WTC11 (cell line): ENCODE results near the gene CLTA. TPM values are rescaled to one million over a fixed set of nuclear protein-coding genes. Genes with fewer than 3 reads are reported as not detected.
"Not testable (repeated sequence)": the region's sequence is repeated elsewhere in the genome, so short reads cannot be mapped to it uniquely, and the experiment has no call there.

Experiments
- ATAC-seq: fragments of 200-7000 bp; cut with Tn5 transposase; 2 replicates; pipeline ENCODE4 v1.10.0; 2021; ENCODE audit warnings: mild to moderate bottlenecking, moderate library complexity
- CTCF ChIA-PET: fragments of 300-600 bp; sonication (Branson Sonifier 250); formaldehyde crosslinking; loops from one replicate; lab custom pipeline; 2021; ENCODE audit warnings: antibody characterized with exemption; lab: Charles Lee
- POLR2A ChIA-PET: fragments of 350-600 bp; sonication (Branson Sonifier 250); formaldehyde crosslinking; loops from one replicate; lab custom pipeline; 2021; ENCODE audit warnings: antibody characterized with exemption; lab: Charles Lee
- DNase-seq: peaks from one replicate; pipeline ENCODE4 v3.0.0; 2021; ENCODE audit warnings: low spot score
- H3K27ac Mint-ChIP-seq: 2 replicates; pipeline ENCODE4 v1.8.0; 2021; ENCODE audit warnings: mixed read lengths
- H3K27me3 Mint-ChIP-seq: 2 replicates; pipeline ENCODE4 v1.8.0; 2021; ENCODE audit warnings: low read depth, mild to moderate bottlenecking, moderate library complexity, mixed read lengths
- H3K36me3 Mint-ChIP-seq: 2 replicates; pipeline ENCODE4 v1.8.0; 2021; ENCODE audit warnings: mixed read lengths
- H3K4me1 Mint-ChIP-seq: 2 replicates; pipeline ENCODE4 v1.8.0; 2022; ENCODE audit warnings: mixed read lengths
- H3K4me3 Mint-ChIP-seq: 2 replicates; pipeline ENCODE4 v1.8.0; 2021; ENCODE audit warnings: mild to moderate bottlenecking, moderate library complexity, mixed read lengths
- H3K9me3 Mint-ChIP-seq: 2 replicates; pipeline ENCODE4 v1.8.0; 2021; ENCODE audit warnings: mixed read lengths
- ELF4 ChIP-seq: sonication (generic); formaldehyde crosslinking; IDR thresholded peaks from 2 replicates; pipeline ENCODE4 v1.8.1; 2022; ENCODE audit warnings: low read depth, mild to moderate bottlenecking, moderate library complexity, missing genetic modification reagents
- ETV6 ChIP-seq: sonication (generic); formaldehyde crosslinking; IDR thresholded peaks from 2 replicates; pipeline ENCODE4 v1.8.1; 2022; ENCODE audit warnings: mild to moderate bottlenecking, missing genetic modification reagents
- GABPB1 ChIP-seq: sonication (generic); formaldehyde crosslinking; IDR thresholded peaks from 2 replicates; pipeline ENCODE4 v1.8.1; 2023; ENCODE audit warnings: mild to moderate bottlenecking, missing genetic modification reagents
- HMGA2 ChIP-seq: fragments of 250-450 bp; sonication (Bioruptor Pico); IDR thresholded peaks from 2 replicates; pipeline ENCODE4 v1.4.0; 2021; ENCODE audit warnings: mild to moderate bottlenecking, moderate library complexity
- JUN ChIP-seq: sonication (generic); formaldehyde crosslinking; IDR thresholded peaks from 2 replicates; pipeline ENCODE4 v1.8.0; 2023; ENCODE audit warnings: mild to moderate bottlenecking, missing genetic modification reagents
- NR2C2 ChIP-seq: sonication (generic); formaldehyde crosslinking; IDR thresholded peaks from 2 replicates; pipeline ENCODE4 v1.8.0; 2022; ENCODE audit warnings: mild to moderate bottlenecking, missing genetic modification reagents
- OVOL2 ChIP-seq: fragments of 250-450 bp; sonication (Bioruptor Pico); IDR thresholded peaks from 2 replicates; pipeline ENCODE4 v1.9.0; 2021; ENCODE audit warnings: mild to moderate bottlenecking, borderline replicate concordance
- RORB ChIP-seq: fragments of 250-450 bp; sonication (Bioruptor Pico); IDR thresholded peaks from 2 replicates; pipeline ENCODE4 v1.9.0; 2021; ENCODE audit warnings: mild to moderate bottlenecking
- SOX15 ChIP-seq: fragments of 250-450 bp; sonication (Bioruptor Pico); IDR thresholded peaks from 2 replicates; pipeline ENCODE4 v1.9.0; 2021; ENCODE audit warnings: mild to moderate bottlenecking
- TCF7 ChIP-seq: sonication (generic); formaldehyde crosslinking; IDR thresholded peaks from 2 replicates; pipeline ENCODE4 v1.8.0; 2022; ENCODE audit warnings: mild to moderate bottlenecking, low read depth, missing genetic modification reagents, moderate library complexity
- ZNF121 ChIP-seq: sonication (generic); formaldehyde crosslinking; IDR thresholded peaks from 2 replicates; pipeline ENCODE4 v1.8.0; 2023; ENCODE audit warnings: missing genetic modification reagents
- ZNF138 ChIP-seq: sonication (generic); formaldehyde crosslinking; conservative IDR thresholded peaks from 2 replicates; pipeline ENCODE4 v1.8.1; 2022; ENCODE audit warnings: mild to moderate bottlenecking, moderate library complexity, missing genetic modification reagents
- ZNF416 ChIP-seq: fragments of 250-450 bp; sonication (Bioruptor Pico); IDR thresholded peaks from 2 replicates; pipeline ENCODE4 v1.9.0; 2021; ENCODE audit warnings: mild to moderate bottlenecking, inconsistent platforms
- total RNA-seq: library from RNA; stranded (reverse); gene quantifications from 3 replicates; pipeline ENCODE4 v1.2.3, GENCODE V29; 2021
- TF ChIP-seq, protein P1 (sequence below): sonication (generic); formaldehyde crosslinking; IDR thresholded peaks from 2 replicates; pipeline ENCODE4 v1.8.1; 2022; ENCODE audit warnings: low read depth, mild to moderate bottlenecking, moderate library complexity, missing genetic modification reagents, borderline replicate concordance
- TF ChIP-seq, protein P2 (sequence below): sonication (generic); formaldehyde crosslinking; IDR thresholded peaks from 2 replicates; pipeline ENCODE4 v1.8.0; 2022; ENCODE audit warnings: mild to moderate bottlenecking, missing genetic modification reagents
- TF ChIP-seq, protein P3 (sequence below): sonication (generic); formaldehyde crosslinking; IDR thresholded peaks from 2 replicates; pipeline ENCODE4 v1.8.1; 2023; ENCODE audit warnings: mild to moderate bottlenecking, moderate library complexity, missing genetic modification reagents
- TF ChIP-seq, protein P4 (sequence below): fragments of 250-450 bp; sonication (Bioruptor Pico); IDR thresholded peaks from 2 replicates; pipeline ENCODE4 v1.9.0; 2021; ENCODE audit warnings: mild to moderate bottlenecking
- TF ChIP-seq, protein P5 (sequence below): fragments of 200-600 bp; IDR thresholded peaks from 2 replicates; pipeline ENCODE4 v1.8.0; 2022; ENCODE audit warnings: antibody characterized with exemption
- TF ChIP-seq, protein P6 (sequence below): sonication (generic); formaldehyde crosslinking; IDR thresholded peaks from 2 replicates; pipeline ENCODE4 v1.8.1; 2023; ENCODE audit warnings: mild to moderate bottlenecking, missing genetic modification reagents, moderate library complexity
- TF ChIP-seq, protein P7 (sequence below): sonication (generic); formaldehyde crosslinking; IDR thresholded peaks from 2 replicates; pipeline ENCODE4 v1.8.0; 2022; ENCODE audit warnings: mild to moderate bottlenecking, missing genetic modification reagents

CLTA gene
- total RNA-seq, 1 experiment from 2014 or later = 213 TPM

DNA sequence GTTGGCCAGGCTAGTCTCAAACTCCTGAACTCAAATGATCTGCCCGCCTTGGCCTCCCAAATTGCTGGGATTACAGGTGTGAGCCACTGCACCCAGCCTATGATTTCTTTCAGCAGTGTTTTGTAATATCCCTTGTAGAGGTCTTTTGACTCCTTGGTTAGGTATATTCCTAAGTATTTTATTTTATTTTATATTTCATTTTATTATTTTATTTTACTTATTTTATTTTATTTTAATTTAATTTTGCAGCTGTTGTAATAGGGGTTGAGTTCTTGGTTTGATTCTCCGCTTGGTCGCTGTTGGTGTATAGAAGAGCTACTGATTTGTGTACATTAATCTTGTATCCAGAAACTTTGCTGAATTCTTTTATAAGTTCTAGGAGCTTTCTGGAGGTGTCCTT lies 49.0 kb downstream of the CLTA start:
- POLR2A ChIA-PET, CTCF ChIA-PET: not testable (repeated sequence)

DNA sequence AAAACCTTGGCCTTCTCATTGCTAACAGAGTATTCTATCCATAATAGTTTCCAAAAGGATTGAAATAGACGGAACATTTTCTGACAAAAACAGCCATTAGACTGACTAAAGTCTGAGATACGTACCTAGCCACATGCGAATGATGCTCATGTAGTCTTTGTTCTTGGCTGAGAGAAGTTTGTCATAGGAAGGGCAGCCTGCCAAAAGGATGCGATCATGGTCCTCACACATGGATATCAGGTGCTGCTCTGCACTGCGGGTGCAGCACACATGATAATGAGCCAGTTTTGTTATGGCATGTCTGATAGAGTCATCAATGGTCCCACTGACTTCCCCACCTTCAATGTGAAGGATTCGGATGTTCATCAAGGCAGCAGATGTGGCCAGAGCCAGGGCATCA lies 55.2 kb downstream of the CLTA start:
- no peak for TF ChIP-seq NR2C2
- TF ChIP-seq ETV6 (CRISPR knock-in tag) = no peak
- TF ChIP-seq, protein P1, sequence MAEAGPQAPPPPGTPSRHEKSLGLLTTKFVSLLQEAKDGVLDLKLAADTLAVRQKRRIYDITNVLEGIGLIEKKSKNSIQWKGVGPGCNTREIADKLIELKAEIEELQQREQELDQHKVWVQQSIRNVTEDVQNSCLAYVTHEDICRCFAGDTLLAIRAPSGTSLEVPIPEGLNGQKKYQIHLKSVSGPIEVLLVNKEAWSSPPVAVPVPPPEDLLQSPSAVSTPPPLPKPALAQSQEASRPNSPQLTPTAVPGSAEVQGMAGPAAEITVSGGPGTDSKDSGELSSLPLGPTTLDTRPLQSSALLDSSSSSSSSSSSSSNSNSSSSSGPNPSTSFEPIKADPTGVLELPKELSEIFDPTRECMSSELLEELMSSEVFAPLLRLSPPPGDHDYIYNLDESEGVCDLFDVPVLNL (CRISPR knock-in tag) = no peak
- TF ChIP-seq JUN = no peak
- no peak for TF ChIP-seq RORB (CRISPR knock-in tag)
- TF ChIP-seq, protein P2, sequence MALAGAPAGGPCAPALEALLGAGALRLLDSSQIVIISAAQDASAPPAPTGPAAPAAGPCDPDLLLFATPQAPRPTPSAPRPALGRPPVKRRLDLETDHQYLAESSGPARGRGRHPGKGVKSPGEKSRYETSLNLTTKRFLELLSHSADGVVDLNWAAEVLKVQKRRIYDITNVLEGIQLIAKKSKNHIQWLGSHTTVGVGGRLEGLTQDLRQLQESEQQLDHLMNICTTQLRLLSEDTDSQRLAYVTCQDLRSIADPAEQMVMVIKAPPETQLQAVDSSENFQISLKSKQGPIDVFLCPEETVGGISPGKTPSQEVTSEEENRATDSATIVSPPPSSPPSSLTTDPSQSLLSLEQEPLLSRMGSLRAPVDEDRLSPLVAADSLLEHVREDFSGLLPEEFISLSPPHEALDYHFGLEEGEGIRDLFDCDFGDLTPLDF (CRISPR knock-in tag) = no peak
- TF ChIP-seq, protein P3, sequence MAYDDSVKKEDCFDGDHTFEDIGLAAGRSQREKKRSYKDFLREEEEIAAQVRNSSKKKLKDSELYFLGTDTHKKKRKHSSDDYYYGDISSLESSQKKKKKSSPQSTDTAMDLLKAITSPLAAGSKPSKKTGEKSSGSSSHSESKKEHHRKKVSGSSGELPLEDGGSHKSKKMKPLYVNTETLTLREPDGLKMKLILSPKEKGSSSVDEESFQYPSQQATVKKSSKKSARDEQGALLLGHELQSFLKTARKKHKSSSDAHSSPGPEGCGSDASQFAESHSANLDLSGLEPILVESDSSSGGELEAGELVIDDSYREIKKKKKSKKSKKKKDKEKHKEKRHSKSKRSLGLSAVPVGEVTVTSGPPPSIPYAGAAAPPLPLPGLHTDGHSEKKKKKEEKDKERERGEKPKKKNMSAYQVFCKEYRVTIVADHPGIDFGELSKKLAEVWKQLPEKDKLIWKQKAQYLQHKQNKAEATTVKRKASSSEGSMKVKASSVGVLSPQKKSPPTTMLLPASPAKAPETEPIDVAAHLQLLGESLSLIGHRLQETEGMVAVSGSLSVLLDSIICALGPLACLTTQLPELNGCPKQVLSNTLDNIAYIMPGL = no peak
- TF ChIP-seq, protein P4, sequence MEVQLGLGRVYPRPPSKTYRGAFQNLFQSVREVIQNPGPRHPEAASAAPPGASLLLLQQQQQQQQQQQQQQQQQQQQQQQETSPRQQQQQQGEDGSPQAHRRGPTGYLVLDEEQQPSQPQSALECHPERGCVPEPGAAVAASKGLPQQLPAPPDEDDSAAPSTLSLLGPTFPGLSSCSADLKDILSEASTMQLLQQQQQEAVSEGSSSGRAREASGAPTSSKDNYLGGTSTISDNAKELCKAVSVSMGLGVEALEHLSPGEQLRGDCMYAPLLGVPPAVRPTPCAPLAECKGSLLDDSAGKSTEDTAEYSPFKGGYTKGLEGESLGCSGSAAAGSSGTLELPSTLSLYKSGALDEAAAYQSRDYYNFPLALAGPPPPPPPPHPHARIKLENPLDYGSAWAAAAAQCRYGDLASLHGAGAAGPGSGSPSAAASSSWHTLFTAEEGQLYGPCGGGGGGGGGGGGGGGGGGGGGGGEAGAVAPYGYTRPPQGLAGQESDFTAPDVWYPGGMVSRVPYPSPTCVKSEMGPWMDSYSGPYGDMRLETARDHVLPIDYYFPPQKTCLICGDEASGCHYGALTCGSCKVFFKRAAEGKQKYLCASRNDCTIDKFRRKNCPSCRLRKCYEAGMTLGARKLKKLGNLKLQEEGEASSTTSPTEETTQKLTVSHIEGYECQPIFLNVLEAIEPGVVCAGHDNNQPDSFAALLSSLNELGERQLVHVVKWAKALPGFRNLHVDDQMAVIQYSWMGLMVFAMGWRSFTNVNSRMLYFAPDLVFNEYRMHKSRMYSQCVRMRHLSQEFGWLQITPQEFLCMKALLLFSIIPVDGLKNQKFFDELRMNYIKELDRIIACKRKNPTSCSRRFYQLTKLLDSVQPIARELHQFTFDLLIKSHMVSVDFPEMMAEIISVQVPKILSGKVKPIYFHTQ (CRISPR knock-in tag) = no peak
- TF ChIP-seq ZNF121 (CRISPR knock-in tag) = no peak
- no peak for TF ChIP-seq ZNF416 (CRISPR knock-in tag)
- Mint-ChIP-seq H3K27me3 (no peaks in the 10 kb centered on the region), H3K9me3 (no peaks in the 10 kb centered on the region), H3K4me3 (no peak overlapping the region), H3K36me3 (peaks cover 8% of the 10 kb centered on the region; the same call in 1 of the 2 replicates), H3K27ac (no peak overlapping the region), H3K4me1 (no peaks in the 10 kb centered on the region)
- ChIA-PET CTCF (no interaction called here), POLR2A (no interaction called here)
- DNase-seq (no peak), ATAC-seq (no peak)

More for the DNA sequence above, 49.0 kb downstream of the CLTA start:
- not testable (repeated sequence) for H3K36me3 Mint-ChIP-seq, H3K27me3 Mint-ChIP-seq, DNase-seq, H3K4me3 Mint-ChIP-seq, H3K4me1 Mint-ChIP-seq, H3K27ac Mint-ChIP-seq, ATAC-seq
- TF ChIP-seq HMGA2 (CRISPR knock-in tag) = peak; percentile 92
- TF ChIP-seq, all 79 proteins: peak for 1; not testable (repeated sequence) for 78
- not testable (repeated sequence) for H3K9me3 Mint-ChIP-seq

DNA sequence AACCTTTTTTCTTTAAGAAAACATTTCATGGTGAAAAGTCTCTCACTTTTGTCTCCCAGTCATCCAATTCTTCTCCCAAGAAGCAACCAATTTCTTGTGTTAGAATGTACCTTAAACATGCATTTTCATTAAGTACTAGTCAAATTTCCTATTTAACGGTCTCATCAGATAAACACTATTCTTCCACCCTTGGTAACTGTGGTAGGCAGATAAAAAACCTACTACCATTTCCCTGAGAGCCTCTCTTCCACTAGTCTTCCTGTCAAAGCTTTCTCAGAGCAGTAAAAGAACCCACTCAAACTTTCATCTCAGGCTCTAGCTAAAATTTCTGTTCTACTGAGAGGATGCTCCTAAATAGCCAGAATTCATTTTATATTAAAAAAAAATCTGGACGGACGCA lies 56.6 kb downstream of the CLTA start:
- no peak overlapping the region for H3K27ac Mint-ChIP-seq
- CTCF ChIA-PET = interaction anchor here (3.1 kb wide), 1 partner anchor 81 kb away, joined by 12 read pairs; no protein-coding TSS in a partner anchor
- DNase-seq (no peak), ATAC-seq (no peak)
- H3K9me3 Mint-ChIP-seq = no peaks in the 10 kb centered on the region
- POLR2A ChIA-PET = no interaction called here
- peaks cover 8% of the 10 kb centered on the region; the same call in 1 of the 2 replicates for H3K36me3 Mint-ChIP-seq
- no peak overlapping the region for H3K4me3 Mint-ChIP-seq
- no peaks in the 10 kb centered on the region for H3K4me1 Mint-ChIP-seq
- TF ChIP-seq, protein P5, sequence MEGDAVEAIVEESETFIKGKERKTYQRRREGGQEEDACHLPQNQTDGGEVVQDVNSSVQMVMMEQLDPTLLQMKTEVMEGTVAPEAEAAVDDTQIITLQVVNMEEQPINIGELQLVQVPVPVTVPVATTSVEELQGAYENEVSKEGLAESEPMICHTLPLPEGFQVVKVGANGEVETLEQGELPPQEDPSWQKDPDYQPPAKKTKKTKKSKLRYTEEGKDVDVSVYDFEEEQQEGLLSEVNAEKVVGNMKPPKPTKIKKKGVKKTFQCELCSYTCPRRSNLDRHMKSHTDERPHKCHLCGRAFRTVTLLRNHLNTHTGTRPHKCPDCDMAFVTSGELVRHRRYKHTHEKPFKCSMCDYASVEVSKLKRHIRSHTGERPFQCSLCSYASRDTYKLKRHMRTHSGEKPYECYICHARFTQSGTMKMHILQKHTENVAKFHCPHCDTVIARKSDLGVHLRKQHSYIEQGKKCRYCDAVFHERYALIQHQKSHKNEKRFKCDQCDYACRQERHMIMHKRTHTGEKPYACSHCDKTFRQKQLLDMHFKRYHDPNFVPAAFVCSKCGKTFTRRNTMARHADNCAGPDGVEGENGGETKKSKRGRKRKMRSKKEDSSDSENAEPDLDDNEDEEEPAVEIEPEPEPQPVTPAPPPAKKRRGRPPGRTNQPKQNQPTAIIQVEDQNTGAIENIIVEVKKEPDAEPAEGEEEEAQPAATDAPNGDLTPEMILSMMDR = no peak
- TF ChIP-seq, protein P6, sequence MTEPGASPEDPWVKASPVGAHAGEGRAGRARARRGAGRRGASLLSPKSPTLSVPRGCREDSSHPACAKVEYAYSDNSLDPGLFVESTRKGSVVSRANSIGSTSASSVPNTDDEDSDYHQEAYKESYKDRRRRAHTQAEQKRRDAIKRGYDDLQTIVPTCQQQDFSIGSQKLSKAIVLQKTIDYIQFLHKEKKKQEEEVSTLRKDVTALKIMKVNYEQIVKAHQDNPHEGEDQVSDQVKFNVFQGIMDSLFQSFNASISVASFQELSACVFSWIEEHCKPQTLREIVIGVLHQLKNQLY (CRISPR knock-in tag) = no peak
- no peak for TF ChIP-seq ZNF138
- TF ChIP-seq GABPB1 = no peak
- TF ChIP-seq ELF4 = no peak
- TF ChIP-seq, protein P7, sequence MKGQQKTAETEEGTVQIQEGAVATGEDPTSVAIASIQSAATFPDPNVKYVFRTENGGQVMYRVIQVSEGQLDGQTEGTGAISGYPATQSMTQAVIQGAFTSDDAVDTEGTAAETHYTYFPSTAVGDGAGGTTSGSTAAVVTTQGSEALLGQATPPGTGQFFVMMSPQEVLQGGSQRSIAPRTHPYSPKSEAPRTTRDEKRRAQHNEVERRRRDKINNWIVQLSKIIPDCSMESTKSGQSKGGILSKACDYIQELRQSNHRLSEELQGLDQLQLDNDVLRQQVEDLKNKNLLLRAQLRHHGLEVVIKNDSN (CRISPR knock-in tag) = no peak
- TF ChIP-seq ETV6 (CRISPR knock-in tag) = no peak
- no peak for TF ChIP-seq OVOL2 (CRISPR knock-in tag)
- no peak for TF ChIP-seq TCF7 (CRISPR knock-in tag)
- TF ChIP-seq NR2C2 = no peak
- TF ChIP-seq, protein P3 = no peak
- TF ChIP-seq SOX15 (CRISPR knock-in tag) = no peak
- TF ChIP-seq, all 79 proteins: peak for 0
- H3K27me3 Mint-ChIP-seq = no peaks in the 10 kb centered on the region
